GM23248 (cell line): Measurements from ENCODE around the gene TMTC4.

Experiments
- EZH2 ChIP-seq: fragments of 200-600 bp; sonication (generic); IDR thresholded peaks from 2 replicates; pipeline ENCODE4 v1.6.1; 2018; ENCODE audit warnings: antibody characterized with exemption, mild to moderate bottlenecking; ENCODE audit not compliant: insufficient read depth, poor library complexity, severe bottlenecking
- EZH2phosphoT487 ChIP-seq: fragments of 200-600 bp; sonication (generic); IDR thresholded peaks from 2 replicates; pipeline ENCODE4 v1.6.1; 2018; ENCODE audit warnings: antibody characterized with exemption, moderate library complexity, mild to moderate bottlenecking, low read depth; ENCODE audit not compliant: insufficient read depth

- TF ChIP-seq EZH2: no peak
- TF ChIP-seq EZH2phosphoT487: no peak
Observed at GRCh38 chr13:100565286-100565685, 109.3 kb downstream of the TMTC4 start.
